NT2/D1 (cell line): ENCODE data around the gene TMEM204.

ENCODE experiments used
- SUZ12 ChIP-seq: IDR thresholded peaks from 2 replicates; pipeline ENCODE4 v1.6.1; 2011; ENCODE audit not compliant: insufficient read length, insufficient read depth; ENCODE audit errors: extremely low read depth
- YY1 ChIP-seq: IDR thresholded peaks from 2 replicates; pipeline ENCODE4 v1.6.1; 2011; ENCODE audit not compliant: insufficient read length, insufficient read depth
- ZNF274 ChIP-seq: IDR thresholded peaks from 2 replicates; pipeline ENCODE4 v1.6.1; 2011; ENCODE audit warnings: mild to moderate bottlenecking, low read depth, low read length

- TF ChIP-seq YY1 = no peak
- TF ChIP-seq ZNF274 = no peak
- TF ChIP-seq SUZ12 = no peak
These were observed 14.8 kb upstream of the TMEM204 start for GRCh38 chr16:1518626-1519135.
